BE2C (cell line): ENCODE measurements around the gene HCST.

Experiments used
- DNase-seq: peaks from one replicate; pipeline ENCODE4 v3.0.0-alpha.2; 2020
- H3K27me3 ChIP-seq: fragments of 250-450 bp; sonication (Bioruptor Pico); 2 replicates; pipeline ENCODE4 v1.5.1; 2020; ENCODE audit warnings: mild to moderate bottlenecking
- H3K36me3 ChIP-seq: fragments of 250-450 bp; sonication (Bioruptor Pico); 2 replicates; pipeline ENCODE4 v1.5.1; 2020; ENCODE audit warnings: mild to moderate bottlenecking
- H3K4me1 ChIP-seq: fragments of 250-450 bp; sonication (Bioruptor Pico); 2 replicates; pipeline ENCODE4 v1.5.1; 2020
- H3K4me3 ChIP-seq: 2 replicates; pipeline ENCODE4 v1.5.1; 2011; ENCODE audit warnings: low read depth, low read length
- H3K9me3 ChIP-seq: fragments of 250-450 bp; sonication (Bioruptor Pico); 2 replicates; pipeline ENCODE4 v1.5.1; 2020
- TF ChIP-seq, protein P1 (sequence below): IDR thresholded peaks from 2 replicates; pipeline ENCODE4 v1.5.1; 2012; ENCODE audit warnings: mild to moderate bottlenecking, low read depth, low read length

The HCST gene

GRCh38 chr19:35874392-35874930, 27.9 kb upstream of the HCST start:
- Histone ChIP-seq H3K27me3 (no peaks in the 10 kb centered on the region), H3K36me3 (peaks cover 3% of the 10 kb centered on the region), H3K4me3 (no peak overlapping the region), H3K4me1 (peaks cover 4% of the 10 kb centered on the region; the same call in 1 of the 2 replicates), H3K9me3 (no peaks in the 10 kb centered on the region)
- no peak for DNase-seq
- TF ChIP-seq, protein P1, sequence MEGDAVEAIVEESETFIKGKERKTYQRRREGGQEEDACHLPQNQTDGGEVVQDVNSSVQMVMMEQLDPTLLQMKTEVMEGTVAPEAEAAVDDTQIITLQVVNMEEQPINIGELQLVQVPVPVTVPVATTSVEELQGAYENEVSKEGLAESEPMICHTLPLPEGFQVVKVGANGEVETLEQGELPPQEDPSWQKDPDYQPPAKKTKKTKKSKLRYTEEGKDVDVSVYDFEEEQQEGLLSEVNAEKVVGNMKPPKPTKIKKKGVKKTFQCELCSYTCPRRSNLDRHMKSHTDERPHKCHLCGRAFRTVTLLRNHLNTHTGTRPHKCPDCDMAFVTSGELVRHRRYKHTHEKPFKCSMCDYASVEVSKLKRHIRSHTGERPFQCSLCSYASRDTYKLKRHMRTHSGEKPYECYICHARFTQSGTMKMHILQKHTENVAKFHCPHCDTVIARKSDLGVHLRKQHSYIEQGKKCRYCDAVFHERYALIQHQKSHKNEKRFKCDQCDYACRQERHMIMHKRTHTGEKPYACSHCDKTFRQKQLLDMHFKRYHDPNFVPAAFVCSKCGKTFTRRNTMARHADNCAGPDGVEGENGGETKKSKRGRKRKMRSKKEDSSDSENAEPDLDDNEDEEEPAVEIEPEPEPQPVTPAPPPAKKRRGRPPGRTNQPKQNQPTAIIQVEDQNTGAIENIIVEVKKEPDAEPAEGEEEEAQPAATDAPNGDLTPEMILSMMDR = no peak

DNA sequence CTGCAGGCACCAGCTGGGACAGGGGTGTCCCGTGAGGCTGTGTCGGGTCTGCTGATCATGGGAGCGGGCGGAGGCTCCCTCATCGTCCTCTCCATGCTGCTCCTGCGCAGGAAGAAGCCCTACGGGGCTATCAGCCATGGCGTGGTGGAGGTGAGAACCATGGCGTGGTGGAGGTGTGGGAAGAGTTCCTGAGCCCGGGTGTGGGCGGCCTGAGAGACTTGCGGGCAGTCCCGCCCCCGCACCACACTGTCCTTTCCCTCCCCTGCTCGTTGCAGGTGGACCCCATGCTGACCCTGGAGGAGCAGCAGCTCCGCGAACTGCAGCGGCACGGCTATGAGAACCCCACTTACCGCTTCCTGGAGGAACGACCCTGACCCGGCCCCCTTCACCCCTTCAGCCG, 23.3 kb upstream of the HCST start:
- H3K4me1 ChIP-seq = 0 out of 2 replicates have a peak, but pooled peaks cover 4% of the 10 kb centered on the region
- no peaks in the 10 kb centered on the region; the same call in 1 of the 2 replicates for H3K36me3 ChIP-seq
- TF ChIP-seq, protein P1 = no peak
- DNase-seq = no peak
- H3K4me3 ChIP-seq = no peak overlapping the region
- no peaks in the 10 kb centered on the region for H3K9me3 ChIP-seq
- no peaks in the 10 kb centered on the region for H3K27me3 ChIP-seq

GRCh38 chr19:35879770-35880317, 22.5 kb upstream of the HCST start:
- DNase-seq = peak; percentile 87
- TF ChIP-seq, protein P1 = no peak
- H3K4me3 ChIP-seq = 0 out of 2 replicates have a peak overlapping the region, but pooled peaks have one; percentile 3

GRCh38 chr19:35882114-35882832, 20.1 kb upstream of the HCST start:
- Histone ChIP-seq H3K4me1 (0 out of 2 replicates have a peak, but pooled peaks cover 4% of the 10 kb centered on the region), H3K36me3 (no peaks in the 10 kb centered on the region), H3K9me3 (no peaks in the 10 kb centered on the region), H3K4me3 (no peak overlapping the region), H3K27me3 (no peaks in the 10 kb centered on the region)
- TF ChIP-seq, protein P1 = peak; percentile 71
- peak; percentile 57 for DNase-seq

More at GRCh38 chr19:35879770-35880317, 22.5 kb upstream of the HCST start:
- Histone ChIP-seq H3K36me3 (no peaks in the 10 kb centered on the region; the same call in 1 of the 2 replicates), H3K4me1 (0 out of 2 replicates have a peak, but pooled peaks cover 4% of the 10 kb centered on the region), H3K9me3 (no peaks in the 10 kb centered on the region), H3K27me3 (no peaks in the 10 kb centered on the region)

DNA sequence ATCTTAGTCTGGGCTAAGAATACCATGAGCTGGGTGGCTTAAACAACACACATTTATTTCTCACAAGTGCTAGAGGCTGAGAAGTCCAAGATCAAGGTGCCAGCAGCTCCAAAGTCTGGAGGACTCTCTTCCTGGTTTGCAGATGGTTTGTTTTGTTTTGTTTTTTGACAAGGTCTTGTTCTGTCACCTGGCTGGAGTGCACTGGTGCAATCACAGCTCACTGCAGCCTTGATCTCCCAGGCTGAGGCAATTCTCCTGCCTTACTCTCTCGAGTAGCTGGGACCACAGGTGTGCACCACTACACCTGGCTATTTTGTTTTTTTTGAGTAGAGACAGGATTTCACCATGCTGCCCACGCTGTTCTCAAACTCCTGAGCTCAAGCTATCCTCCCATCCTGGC, 18.4 kb upstream of the HCST start:
- Histone ChIP-seq H3K27me3 (no peaks in the 10 kb centered on the region), H3K4me1 (0 out of 2 replicates have a peak, but pooled peaks cover 4% of the 10 kb centered on the region), H3K9me3 (no peaks in the 10 kb centered on the region), H3K36me3 (peaks cover 11% of the 10 kb centered on the region), H3K4me3 (no peak overlapping the region)
- TF ChIP-seq, protein P1 = no peak
- DNase-seq = no peak
